GM19025 (cell line): ENCODE measurements around the gene SHH.

Experiments used
- ATAC-seq: cut with Tn5 transposase; IDR thresholded peaks from one replicate; pipeline ENCODE4 v1.9.1; 2021; ENCODE audit warnings: mild to moderate bottlenecking, low read depth, moderate library complexity; ENCODE audit not compliant: unreplicated experiment

The SHH gene

DNA sequence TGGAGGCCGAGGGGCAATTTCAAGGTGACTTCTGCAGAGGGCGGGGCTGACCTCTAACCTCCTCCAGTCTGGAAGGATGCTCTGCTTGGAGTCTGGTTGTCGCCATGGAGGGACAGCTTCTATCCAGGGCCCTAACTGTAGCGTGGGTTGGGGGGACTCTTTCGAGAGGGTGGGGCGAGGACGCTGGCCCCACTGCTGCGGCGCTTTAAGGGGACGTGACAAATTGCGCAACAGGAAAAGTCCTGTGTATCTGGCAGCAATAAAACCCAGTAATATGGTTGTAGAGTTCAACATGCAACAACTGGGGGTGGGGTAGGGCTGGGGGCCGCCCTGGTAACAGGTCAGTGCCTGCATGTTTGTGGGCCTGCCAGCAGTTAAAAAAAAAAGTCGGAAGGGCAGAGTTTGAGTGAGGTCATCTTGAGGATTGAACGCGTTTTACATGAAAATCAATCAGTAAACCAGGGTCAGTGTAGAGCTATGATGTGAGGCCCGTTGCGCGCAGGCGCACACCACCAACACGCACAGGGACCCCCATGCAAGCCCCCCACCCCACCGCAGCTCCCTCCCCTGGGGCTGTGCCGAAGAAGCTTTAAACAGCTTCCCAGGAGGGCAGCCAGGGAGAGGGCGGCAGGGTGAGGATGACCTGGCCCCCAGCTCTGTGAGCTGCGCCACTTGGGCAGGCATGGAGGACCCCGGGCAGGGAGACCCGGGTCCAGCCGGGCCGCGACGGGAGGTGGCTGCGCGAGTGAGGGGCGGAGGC, 4.3 kb downstream of the SHH start:
- ATAC-seq: no peak

DNA sequence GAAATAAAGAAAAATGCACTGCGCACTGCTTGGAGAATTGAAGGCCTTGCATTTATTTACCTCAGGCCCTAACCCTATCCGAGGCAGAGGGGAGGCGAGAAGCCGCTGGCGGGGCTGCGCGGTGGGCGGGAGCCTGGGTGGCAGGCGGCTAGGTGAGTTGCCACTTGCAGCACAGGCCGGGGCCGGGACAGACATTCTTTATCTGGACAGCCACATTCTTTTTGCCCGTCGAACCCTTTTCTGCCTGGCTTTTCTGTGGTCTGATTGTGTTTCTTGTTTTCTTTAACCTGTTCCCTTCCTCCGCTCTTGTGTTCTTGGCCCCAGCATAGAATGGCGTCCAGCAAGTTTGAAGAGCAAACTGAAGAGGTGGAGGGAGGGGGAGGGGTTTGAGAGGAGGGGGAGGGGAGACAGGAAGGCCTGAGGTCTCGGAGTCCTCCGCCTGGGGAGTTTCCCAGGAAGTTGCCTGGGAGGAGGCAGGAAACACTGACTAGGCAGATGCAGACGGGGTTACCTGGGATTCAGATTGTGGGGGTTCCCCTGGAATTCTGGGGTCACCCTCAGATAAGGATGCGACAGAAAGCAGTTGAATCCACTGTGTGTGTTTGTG, 5.1 kb downstream of the SHH start:
- no peak for ATAC-seq

DNA sequence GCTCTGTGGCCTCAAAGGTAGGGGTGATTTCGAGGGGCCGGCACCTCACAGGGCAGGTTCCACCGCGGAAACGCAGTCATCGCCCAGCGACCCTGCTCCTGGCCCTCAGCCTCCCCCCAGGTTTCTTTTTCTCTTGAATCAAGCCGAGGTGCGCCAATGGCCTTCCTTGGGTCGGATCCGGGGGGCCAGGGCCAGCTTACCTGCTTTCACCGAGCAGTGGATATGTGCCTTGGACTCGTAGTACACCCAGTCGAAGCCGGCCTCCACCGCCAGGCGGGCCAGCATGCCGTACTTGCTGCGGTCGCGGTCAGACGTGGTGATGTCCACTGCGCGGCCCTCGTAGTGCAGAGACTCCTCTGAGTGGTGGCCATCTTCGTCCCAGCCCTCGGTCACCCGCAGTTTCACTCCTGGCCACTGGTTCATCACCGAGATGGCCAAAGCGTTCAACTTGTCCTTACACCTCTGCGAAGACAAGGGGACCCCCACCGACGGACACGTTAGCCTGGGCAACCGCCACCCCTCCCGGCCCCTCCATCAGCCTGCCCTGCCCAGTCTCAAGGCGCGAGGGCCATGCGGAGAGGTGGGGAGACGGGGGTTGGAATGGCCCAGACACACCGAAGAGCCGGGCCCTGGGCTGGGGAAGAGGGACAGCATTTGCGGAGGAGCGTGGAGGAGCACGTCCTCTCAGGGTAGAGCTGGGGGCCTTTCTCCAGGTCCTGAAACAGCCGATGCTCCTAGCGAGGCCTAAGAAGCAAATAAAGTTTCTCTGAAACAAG, 6.0 kb downstream of the SHH start:
- no peak for ATAC-seq

DNA sequence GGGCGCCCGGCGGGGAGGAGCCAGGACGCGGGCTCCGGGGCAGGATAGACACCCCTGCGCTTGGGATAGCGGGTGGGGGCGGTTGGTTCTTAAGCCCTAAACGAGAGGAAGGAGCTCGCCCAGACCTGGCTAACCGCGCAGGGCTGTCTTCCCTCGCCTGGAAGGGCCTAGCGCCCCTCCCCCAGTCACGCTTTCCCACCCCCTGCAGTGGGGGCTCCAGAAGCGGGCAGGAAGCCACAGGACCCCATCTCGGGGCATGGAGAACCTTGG, 6.5 kb downstream of the SHH start:
- no peak for ATAC-seq

DNA sequence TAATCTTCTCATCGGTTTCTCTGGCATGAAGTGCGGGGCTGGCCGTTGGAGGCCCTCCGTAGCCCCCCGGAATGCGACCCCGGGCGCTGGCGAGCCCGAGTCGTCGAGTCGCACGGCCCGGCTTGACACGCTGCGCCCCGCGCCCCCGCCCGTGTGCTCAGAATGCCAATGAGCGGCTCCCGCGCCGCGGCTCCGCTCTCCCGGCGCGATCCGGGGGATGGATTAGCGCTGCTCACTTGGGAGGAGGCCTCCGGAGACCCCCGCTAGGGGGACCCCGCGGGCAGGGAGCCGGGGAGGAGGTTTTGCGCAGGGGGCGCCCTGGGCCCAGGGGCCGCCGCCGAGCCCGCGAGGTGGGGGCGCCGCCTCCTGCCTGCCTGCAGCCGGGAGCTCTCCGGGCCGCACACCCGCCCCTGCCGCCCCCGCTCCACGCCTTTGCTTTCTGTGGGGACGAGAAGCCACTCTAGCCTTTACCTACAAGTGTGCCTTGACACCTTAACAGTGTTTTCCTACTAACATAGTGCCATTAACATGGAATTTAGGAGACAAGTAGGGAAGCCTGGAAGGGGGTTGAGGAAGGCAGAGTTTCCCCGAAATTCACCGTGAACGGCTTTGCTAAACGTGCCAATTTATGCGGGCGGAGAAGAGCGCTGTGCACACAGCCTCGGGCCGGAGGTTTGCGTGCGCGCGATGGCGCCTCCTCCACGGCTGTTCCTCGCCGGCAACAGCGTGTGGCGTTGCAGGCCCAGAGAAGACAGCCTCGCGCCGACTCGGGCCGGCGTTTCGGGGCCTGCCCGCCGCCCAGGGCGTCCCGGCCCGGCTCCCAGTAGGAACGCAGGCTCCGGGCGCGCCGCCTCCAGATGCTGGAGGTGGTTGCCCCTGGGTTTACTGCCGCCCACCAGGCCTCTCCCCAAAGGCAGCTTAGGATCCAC, 7.1 kb downstream of the SHH start:
- no peak for ATAC-seq

DNA sequence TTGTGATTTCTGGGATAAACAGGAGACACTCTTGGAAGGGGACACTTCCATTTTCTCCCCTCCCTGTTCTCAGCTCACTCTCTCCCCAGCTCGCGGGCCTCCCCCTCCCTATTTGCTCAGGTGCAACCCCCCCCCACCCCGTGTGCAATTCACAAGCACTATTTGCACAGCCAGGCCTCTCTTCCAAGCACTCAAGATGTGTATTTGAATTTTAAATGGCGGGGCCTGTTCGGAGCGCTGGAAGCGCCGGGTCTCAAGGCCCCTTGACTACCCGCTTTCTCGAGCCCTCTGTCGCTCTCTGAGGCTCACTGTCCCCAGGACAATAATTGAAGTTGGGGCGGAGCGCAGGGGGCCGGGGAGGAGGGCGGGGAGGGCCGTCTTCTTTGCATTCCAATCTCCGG, 7.8 kb downstream of the SHH start:
- no peak for ATAC-seq

DNA sequence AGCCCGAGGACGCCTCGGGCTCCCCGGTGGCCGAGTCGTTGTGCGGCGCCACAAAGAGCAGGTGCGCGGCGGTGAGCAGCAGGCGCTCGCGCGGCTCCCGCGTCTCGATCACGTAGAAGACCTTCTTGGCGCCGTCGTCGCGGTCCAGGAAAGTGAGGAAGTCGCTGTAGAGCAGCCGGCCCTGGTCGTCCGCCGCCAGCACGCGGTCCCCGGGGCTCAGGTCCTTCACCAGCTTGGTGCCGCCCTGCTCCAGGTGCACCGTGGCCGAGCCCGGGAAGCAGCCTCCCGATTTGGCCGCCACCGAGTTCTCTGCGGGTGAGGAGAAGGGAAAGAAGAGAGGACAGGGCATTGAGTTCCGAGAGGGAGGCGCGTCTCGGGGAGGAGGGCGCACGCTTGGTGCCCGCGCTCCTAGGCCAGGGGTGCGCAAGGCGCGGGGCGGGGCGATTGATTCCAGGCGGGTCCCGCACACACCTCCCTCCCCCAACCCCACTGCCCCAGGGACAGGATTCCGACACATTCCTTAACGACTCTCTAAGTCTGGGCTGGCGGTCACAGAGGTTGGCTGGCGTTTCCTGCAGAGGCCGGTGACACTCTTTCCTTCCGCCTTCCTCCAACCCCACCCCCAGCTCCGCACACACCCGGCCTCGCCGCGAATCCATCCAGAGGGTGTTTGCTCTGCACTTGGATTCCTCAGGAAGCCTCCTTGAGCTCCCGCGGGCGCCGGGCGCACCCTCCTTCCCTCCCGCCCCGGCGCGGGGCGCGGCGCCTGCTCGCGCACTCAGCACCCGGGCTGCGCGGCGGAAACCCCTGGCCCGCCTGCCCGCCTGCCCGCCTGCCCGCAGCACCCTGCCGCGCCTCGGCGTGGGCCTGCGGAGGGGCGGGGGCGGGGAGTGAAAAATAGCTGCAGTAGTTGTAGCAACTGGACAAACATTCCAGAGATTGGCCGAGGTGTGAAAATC, 8.6 kb downstream of the SHH start:
- ATAC-seq: no peak

DNA sequence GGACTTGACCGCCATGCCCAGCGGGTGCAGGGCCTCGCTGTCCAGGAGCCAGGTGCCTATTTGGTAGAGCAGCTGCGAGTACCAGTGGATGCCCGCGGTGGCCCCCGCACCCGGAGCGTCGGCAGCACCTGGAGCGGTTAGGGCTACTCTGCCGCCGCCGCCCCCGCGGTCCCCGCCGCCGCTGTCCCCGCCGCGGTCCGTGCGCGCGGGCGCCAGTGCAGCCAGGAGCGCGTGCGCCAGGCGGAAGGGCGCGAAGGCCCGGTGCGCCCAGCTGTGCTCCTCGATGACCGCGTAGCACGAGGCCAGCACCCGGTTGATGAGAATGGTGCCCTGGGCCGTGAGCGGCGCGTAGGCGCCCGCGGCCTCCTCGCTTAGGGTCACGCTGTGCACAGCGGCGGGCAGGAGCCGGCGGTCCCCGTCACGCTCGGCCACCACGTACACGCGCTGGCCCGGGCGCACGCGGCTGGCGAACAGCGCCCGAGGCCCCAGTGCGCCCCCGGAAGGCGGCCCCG, 9.3 kb downstream of the SHH start:
- no peak for ATAC-seq

DNA sequence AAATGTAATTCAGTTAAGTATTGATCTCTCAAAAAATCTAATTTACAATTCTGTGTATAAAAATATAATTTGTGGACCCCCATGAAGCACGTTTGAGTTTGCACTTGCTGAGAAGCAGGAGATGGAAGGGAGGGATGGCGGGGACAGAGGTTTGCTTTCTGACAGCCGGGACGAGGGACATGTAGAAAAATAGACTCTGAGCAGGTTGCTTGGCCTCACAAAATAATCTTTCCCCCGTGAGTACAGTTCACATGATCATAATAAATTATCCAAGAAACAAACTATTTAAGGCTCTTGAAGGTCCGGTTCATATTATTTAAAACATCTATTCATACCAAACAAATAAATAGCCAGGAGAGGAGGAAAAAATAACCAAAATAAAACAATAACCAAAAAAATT, 10.0 kb downstream of the SHH start:
- no peak for ATAC-seq

DNA sequence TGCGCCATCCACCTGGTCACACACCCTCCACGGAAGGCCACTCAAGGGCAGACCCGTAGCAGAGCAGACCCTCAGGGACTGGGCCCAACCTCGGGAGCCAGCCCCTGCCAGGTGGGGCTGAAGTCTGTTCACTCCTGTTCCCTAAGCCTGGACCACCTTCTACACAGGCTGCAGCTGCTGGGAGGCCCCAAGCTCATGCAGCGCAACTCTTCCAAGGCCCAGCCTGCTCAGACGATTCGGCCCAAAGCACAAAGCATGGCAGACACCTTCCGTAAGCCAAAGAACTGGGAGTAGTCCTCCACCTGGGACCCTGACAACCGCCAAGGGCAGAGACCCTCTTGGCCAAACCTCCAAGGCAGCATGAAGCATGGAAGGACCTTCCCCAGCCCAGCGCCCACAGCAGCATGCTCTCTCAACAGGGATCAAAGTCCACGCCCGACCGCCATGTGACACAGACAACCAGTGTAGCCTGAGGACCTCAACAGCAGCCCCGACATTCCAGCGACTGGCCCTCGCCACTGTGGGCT, 11.5 kb downstream of the SHH start:
- ATAC-seq: no peak

DNA sequence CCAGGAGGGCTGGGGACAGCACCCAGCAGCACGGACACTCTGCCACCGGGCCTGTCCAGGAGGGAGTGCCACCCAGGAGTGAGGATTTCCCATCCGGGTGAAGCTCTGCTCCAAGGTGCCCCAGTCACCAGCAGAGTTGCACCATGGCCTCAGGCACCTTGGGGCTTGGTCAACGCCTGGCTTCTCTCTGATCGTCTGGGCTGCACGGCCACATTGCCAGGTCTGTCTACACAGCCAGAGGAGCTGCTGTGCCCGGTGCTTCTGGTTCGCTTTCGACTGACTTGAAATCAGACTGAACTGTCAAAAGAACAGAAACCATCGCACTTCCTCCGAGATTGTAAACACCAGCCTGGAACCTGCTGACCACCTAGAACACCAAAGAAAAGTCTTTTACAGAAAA, 12.0 kb downstream of the SHH start:
- no peak for ATAC-seq

DNA sequence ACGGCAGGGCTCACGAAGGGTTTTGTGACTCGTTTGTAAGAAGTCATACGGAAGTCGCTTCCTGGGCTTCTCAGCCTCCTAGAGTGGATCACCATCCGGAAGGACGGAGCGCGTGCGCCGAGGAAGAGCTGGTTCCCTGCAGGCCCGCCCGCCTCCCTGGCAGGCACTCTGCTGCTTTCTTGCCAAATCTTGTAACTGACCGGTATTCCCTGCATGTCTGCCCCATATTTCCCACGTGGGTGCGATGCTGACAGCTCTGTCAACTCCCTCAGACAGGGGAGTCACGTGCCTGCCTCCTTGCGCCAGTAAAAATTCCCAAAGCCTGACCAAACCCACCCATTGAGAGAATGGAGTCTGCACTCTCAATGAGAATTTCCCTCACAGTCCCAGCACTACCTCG, 12.7 kb downstream of the SHH start:
- no peak for ATAC-seq

DNA sequence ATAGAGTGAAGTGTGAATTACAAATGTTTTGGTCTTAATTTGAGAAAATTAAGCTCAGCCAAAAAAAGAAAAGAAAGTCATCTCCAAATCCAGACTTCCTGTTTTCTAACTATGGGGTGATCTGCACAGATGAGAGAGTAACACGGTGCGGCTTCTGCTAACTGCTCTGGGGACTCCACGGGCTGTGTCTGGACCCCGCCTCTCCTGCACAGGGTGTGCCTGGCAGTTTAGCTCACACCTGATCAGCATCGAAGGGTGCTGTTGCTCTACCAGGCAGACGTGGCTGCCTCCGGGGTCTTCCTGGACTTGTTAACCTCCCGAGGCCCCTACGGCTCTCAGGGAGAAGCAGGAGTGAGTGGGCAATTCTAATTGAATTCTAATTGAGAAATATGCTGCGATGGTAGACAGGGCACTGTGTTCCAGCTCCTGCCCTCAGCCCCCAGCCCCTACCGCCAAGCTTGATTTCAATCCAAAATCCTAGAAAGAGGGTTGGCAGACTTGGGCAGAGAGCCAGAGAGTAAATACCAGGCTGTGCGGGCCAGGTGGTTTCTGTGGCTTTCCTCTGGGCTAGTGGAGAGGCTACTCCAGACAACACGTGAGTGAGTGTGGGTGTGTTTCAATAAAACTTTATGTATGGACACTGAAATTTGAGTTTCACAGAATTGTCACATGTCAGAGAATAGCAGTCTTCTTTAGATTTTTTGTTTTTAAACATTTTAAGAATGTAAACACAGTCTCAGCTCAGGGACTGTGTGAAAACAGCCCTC, 13.4 kb downstream of the SHH start:
- no peak for ATAC-seq

DNA sequence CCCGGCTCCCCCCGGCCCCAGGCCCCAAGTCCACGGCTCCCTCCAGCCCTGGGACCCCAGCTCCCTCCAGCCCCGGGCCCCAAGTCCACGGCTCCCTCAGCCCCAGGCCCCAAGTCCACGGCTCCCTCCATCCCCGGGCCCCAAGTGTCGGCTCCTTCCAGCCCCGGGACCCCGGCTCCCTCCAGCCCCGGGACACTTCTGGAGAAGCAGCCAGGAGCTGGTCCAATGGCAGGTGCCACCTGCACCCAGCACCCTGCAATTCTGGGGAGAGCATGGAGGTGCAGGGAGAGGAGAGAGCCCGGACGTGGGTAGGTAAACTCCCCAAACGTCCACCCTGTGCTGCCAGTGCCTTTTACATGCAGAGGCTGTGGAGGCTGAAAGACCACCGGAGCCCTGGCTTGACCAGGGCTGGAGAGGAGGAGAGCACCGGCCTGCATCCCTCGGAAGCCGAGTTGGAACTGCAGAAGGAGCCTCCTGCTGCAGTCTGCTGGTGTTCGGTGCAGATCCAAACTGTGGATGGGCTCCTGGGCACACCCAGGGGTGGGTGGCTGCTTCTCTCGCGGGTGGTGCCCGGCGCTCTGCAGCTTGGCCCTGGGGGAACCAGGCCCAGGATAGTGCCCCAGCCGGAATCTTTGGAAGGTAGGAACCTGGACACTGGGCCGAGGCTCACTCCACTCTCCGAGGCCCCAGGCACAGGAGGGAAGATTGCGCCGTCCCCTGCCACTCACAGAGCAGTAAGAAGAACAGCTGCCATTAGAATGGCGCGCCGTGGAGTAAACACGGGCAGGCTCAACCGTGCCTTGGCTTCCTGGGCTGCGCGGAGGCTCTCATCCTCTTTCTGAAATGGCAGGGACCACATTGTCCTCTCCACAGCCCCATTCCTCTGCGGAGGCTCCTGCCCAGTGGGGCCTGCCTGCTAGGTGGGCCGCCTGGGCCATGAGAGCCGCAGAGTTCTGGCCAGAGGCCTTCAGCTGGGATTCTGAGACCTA, 14.7 kb downstream of the SHH start:
- no peak for ATAC-seq

DNA sequence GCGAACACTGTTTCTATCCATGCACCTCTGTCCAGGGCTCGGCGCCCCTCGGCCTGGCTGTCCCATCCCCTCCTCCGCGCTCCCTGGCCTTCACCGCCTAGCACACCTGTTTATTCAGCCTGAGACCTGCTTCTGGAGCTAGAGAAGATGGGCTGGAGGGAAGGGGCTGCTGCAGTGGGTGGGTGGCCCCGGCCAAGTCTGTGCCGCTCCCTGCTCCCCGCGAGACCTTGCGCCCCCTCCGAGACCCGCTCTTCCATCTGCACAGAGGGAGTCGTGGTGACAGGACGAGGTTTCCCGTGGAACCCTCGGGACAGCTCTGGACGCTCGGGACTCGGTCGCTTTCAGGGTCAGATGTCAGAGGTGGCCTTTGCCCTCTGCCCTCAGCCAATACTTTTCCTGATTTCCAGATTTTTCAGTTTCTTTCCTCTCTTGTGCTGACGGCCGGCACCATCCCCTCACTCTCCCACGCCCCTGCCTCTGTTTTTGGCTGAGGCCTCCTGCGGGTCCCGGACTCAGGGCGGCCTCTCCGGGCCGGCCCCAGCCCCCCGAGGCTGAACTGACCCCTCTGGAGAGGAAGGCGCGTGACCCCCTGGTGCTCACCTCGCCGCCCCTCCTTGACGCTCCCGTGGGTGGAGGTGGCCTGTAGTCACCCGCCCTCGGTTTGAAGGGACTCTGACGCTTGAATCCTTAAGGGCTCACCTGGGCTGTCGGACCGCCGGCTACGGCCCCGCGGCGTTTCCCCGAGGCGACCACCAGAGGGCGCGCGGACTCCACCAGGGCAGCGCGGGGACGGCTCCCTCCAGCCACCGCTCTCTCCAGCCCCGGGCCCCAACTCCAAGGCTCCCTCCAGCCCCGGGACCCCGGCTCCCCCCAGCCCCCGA, 15.6 kb downstream of the SHH start:
- ATAC-seq: no peak

DNA sequence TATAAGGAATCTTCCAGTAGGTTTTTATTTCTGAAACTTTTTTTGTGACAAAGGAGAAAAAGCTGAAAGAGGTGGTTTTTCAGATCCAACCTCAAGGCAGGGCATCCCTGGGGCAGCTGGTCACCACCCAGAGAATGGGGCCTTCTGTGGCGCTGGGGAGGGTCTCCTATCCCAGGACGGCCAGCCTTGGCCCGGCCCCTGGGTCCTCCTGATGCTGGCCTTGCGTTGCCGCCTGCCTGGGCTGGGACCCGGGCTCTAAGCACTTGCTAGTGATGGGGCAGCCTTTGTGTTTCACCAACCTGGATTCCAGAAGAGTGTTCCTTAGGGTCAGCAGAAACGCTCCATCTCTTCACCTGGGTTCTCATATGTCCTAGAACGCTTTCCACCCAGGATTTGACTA, 16.3 kb downstream of the SHH start:
- no peak for ATAC-seq

DNA sequence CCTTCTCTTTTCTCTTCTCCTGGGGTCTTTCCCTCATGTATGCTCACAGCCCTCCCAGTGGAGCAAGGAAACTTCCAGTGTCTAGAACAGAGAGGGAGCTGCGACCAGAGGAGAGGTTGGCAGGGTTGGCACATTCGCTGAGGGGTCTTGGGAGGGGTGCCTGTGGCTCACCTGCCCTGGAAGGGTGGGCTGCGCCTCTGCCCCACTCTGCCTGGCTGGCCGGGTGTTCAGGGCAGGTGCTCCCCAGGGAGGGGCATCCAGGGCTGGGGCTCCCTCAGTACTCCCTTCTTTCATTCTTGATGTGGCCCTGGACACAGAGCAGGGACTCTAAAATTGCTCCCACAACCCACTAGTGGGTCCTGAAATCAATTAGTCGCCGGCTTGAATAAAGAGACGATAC, 16.9 kb downstream of the SHH start:
- ATAC-seq: no peak
